GM19324 (cell line): ENCODE measurements around the gene DIPK1B.
"Not testable (repeated sequence)": the region's sequence is repeated elsewhere in the genome, so short reads cannot be mapped to it uniquely, and the experiment has no call there.

Experiments used
- ATAC-seq: cut with Tn5 transposase; IDR thresholded peaks from one replicate; pipeline ENCODE4 v1.9.1; 2021; ENCODE audit warnings: mild to moderate bottlenecking, moderate library complexity; ENCODE audit not compliant: unreplicated experiment, low FRiP score

The DIPK1B gene

GRCh38 chr9:136697146-136697820 lies 15.1 kb upstream of the DIPK1B start:
- no peak for ATAC-seq

- no peak for ATAC-seq
Observed at GRCh38 chr9:136697821-136698526, 14.4 kb upstream of the DIPK1B start.

GRCh38 chr9:136698635-136699246 lies 13.6 kb upstream of the DIPK1B start:
- ATAC-seq: no peak

- ATAC-seq: no peak
Observed at GRCh38 chr9:136700304-136700703, 12.1 kb upstream of the DIPK1B start.

GRCh38 chr9:136700959-136701667 lies 11.3 kb upstream of the DIPK1B start:
- ATAC-seq: no peak

- no peak for ATAC-seq
Observed at GRCh38 chr9:136701668-136702053, 10.7 kb upstream of the DIPK1B start.

- ATAC-seq: no peak
Observed at GRCh38 chr9:136703276-136703860, 9.0 kb upstream of the DIPK1B start.

- ATAC-seq: not testable (repeated sequence)
Observed at GRCh38 chr9:136704741-136705140, 7.6 kb upstream of the DIPK1B start.

- no peak for ATAC-seq
Observed at GRCh38 chr9:136705564-136705963, 6.8 kb upstream of the DIPK1B start.

GRCh38 chr9:136707011-136707410 lies 5.4 kb upstream of the DIPK1B start:
- no peak for ATAC-seq

GRCh38 chr9:136707849-136708517 lies 4.4 kb upstream of the DIPK1B start:
- no peak for ATAC-seq

- ATAC-seq: no peak
Observed at GRCh38 chr9:136709454-136710109, 2.8 kb upstream of the DIPK1B start.

- no peak for ATAC-seq
Observed at GRCh38 chr9:136710543-136710942, 1.8 kb upstream of the DIPK1B start.

GRCh38 chr9:136711219-136711648 lies 1.1 kb upstream of the DIPK1B start:
- not testable (repeated sequence) for ATAC-seq

GRCh38 chr9:136712690-136713544 lies 545 bp downstream of the DIPK1B start:
- no peak for ATAC-seq

GRCh38 chr9:136713550-136713949 lies 1.2 kb downstream of the DIPK1B start:
- no peak for ATAC-seq

- ATAC-seq: no peak
Observed at GRCh38 chr9:136714096-136714892, 1.9 kb downstream of the DIPK1B start.

GRCh38 chr9:136714893-136715274 lies 2.5 kb downstream of the DIPK1B start:
- ATAC-seq: no peak
